ENCODE data around the gene TEPSIN.

TEPSIN gene

DNA sequence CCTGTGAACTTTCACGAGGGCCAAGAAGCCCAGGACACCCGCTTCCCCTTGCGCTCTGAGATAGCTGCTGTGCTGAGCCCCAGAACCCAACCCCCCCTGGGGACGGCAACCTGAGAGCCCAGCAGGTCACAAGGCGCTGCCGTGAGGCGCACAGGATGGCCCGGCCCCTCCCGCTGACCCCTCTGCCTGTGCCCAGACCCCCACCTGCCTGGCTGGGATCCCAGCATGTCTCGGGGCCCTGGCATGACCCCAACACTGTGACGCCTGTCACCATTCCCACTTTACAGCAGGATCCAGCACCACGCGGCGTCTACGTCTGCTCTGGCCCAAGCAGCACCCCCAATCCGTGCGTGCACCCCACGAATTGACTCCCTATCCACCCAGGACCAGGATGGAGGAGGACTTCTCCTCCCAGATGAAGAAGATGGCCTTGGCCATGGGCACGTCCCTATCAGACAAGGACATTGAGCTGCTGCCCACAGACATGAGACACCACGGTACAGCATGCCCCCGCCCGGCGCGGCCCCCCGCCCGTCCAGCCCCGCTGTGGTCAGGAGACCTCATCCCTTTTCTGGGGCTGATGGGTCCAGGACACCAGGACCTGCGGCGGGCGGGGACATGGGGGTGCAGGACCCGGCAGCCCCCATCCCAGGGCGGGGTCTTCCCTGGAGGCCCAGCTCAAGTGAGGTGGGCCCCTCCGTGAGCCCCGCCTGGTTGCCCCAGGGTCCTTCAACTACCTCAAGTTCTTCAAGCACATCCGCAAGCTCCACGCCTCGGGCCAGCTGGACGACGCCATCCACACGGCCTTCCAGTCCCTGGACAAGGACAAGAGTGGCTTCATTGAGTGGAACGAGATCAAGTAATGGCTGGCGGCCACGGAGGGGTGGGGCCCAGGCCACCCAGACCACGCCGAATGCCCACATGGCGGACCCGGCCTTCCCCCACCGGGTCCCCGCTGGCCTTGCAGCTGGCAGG, 57.7 kb downstream of the TEPSIN start:
- DNase-seq: no peak

DNA sequence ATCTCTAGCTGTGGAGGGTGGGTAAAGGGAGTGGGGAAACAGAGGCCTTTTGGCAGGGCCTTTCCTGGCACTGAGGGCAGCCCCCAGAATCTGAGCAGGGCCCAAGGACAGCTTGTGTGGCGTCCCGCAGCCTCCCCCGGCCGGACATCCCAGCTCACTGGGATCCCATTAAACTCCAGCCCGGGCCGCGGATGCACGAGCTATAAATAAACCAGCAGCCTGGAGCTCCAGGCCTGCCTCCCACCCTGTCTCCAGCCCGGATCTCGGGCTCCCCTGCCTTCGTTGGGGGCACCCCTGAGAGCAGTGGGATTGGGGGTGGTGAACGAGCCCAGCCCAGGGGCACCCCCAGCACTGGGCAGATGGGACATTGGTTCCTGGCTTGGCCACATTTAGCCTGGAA, 59.0 kb downstream of the TEPSIN start:
- no peak for DNase-seq

DNA sequence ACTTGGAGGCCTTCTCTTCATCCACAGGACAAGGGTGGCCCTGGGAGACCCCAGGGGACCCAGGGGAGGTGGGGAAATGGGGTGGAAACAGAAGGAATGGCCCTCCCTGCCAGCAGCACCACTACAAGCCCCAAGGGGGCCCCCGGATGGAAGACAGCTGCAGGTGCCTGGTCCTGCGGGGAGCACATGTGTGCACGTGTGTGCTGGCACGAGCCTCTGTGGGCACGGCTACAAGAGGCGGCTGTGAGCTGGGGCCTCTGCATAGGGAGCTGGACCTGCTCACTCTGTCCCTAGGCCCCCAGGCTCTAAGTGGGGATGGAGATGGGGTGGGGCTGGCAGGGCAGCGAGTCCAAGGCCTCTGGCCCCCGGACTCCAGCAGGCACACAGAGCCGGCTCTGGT, 59.6 kb downstream of the TEPSIN start:
- DNase-seq: no peak

Measured in T-helper 1 cell (primary cell).